Mucosa of gallbladder (tissue), 1 donor: Measurements from ENCODE around the gene NCAN. TPM values are rescaled to one million over a fixed set of nuclear protein-coding genes. Genes with fewer than 3 reads are reported as not detected.

Experiments used
- DNase-seq: peaks from one replicate; pipeline ENCODE4 v3.0.0-alpha.2; 2020; ENCODE audit warnings: low spot score
- total RNA-seq: library from RNA; stranded (reverse); gene quantifications from one replicate; pipeline ENCODE4 v1.2.1, GENCODE V29; 2021
- donor health status: DM: no; HTN: no; CAD: no.

The NCAN gene
- total RNA-seq, 1 donor from 2014 or later, result not detected

- DNase-seq, result no peak
These were observed 73.9 kb downstream of the NCAN start for GRCh38 chr19:19285686-19286085.

- no peak for DNase-seq
These were observed 80.8 kb downstream of the NCAN start for GRCh38 chr19:19292607-19293006.

DNA sequence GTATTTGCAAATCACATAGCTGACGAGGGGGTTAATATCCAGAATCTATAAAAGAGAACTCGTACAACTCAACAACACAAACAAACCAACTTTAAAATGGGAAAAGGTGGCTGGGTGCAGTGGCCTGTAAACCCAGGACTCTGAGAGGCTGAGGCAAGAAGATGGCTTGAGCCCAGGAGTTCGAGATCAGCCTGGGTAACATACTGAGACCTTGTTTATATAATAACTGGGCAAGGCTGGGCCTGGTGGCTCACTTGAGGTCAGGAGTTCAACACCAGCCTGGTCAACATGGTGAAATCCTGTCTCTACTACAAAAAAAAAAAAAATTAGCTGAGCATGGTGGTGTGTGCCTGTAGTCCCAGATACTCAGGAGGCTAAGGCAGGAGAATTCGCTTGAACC lies 83.2 kb downstream of the NCAN start:
- no peak for DNase-seq

- no peak for DNase-seq
These were observed 85.4 kb downstream of the NCAN start for GRCh38 chr19:19296953-19297689.

DNA sequence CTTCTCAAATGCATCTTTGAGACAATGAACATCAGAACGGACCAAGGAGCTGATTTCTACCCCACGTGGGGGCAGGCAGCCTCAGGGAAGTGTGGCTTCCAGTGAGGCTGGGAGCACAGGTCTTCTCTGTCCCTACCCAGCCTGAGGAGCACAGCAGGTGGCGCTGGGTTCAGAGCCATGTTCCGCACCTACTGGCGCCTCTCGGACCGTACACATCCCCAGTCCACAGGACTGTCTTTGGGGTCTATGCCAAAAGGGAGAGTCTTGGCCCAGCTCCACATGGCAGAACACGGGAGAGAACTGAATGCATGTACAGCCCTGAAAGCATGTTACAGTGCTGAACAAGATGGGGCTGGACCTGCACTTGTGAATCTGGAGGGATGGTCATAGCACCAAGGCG lies 86.0 kb downstream of the NCAN start:
- no peak for DNase-seq

- DNase-seq, result no peak
These were observed 88.9 kb downstream of the NCAN start for GRCh38 chr19:19300613-19301012.

Other genes with a start within 250 kb of the NCAN start
- gene SUGP2, start 178.4 kb upstream of the NCAN start, total RNA-seq, result 69.8 TPM
- gene ARMC6, start 178.4 kb upstream of the NCAN start, total RNA-seq, result 19.5 TPM
- gene SLC25A42, start 148.0 kb upstream of the NCAN start, total RNA-seq, result 10.5 TPM
- gene TMEM161A, start 73.5 kb upstream of the NCAN start, total RNA-seq, result 33.2 TPM
- 4.3 TPM for gene MEF2B, start 41.7 kb upstream of the NCAN start, total RNA-seq
- 29.8 TPM for gene BORCS8, start 19.8 kb upstream of the NCAN start, total RNA-seq
- gene RFXANK, start 19.7 kb upstream of the NCAN start, total RNA-seq, result 64.7 TPM
- 12.9 TPM for gene NR2C2AP, start 8.5 kb upstream of the NCAN start, total RNA-seq
- 1.8 TPM for gene TM6SF2, start 61.3 kb downstream of the NCAN start, total RNA-seq
- 53.1 TPM for gene SUGP1, start 108.6 kb downstream of the NCAN start, total RNA-seq
- gene MAU2, start 108.9 kb downstream of the NCAN start, total RNA-seq, result 70.1 TPM
- 110 TPM for gene GATAD2A, start 193.7 kb downstream of the NCAN start, total RNA-seq